ENCODE measurements around the gene RNF150.

DNA sequence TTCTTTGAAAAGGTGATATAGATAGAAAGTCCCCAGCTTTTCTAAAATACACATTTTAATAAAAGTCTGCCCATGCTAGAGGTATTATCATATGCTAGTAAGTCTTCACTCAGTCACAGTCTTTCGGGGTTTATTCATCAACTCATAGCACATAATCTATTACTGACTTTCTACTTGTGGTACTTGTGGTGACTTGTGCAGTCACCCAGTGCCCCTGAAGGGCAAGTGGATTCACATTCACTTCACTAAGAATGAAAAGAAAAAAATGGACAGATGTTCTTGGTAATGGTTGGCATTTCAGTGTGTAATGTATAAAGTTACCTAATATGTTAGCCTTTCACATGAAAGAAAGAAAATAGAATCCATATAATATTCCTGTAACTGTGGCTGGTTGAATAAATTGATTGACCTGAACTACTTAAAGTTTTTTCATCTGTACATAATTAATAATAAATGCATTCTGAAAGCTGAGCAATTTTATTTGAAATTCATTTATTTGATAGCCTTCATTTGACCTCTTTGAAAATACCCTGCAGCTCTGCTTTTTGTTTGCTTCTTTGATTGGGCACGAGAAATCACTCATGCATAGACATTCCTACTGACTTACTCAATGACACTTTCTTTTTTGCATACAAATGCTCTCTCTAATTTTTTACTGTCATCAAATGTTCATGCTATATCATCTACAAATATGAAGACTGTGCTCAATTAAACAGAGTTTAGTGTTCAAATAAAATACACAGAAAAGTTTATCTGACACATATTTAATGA is 47.9 kb upstream of the RNF150 start:
- TF ChIP-seq, protein P1, sequence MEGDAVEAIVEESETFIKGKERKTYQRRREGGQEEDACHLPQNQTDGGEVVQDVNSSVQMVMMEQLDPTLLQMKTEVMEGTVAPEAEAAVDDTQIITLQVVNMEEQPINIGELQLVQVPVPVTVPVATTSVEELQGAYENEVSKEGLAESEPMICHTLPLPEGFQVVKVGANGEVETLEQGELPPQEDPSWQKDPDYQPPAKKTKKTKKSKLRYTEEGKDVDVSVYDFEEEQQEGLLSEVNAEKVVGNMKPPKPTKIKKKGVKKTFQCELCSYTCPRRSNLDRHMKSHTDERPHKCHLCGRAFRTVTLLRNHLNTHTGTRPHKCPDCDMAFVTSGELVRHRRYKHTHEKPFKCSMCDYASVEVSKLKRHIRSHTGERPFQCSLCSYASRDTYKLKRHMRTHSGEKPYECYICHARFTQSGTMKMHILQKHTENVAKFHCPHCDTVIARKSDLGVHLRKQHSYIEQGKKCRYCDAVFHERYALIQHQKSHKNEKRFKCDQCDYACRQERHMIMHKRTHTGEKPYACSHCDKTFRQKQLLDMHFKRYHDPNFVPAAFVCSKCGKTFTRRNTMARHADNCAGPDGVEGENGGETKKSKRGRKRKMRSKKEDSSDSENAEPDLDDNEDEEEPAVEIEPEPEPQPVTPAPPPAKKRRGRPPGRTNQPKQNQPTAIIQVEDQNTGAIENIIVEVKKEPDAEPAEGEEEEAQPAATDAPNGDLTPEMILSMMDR (IDR thresholded peaks at IDR 0.05; ENCODE audit: poor library complexity): no peak
- TF ChIP-seq EZH2phosphoT487 (IDR thresholded peaks at IDR 0.05; ENCODE audit: low read depth, severe bottlenecking, unreplicated experiment) (no peak), EZH2 (IDR thresholded peaks at IDR 0.05; ENCODE audit: borderline replicate concordance) (no peak)
